ENCODE measurements around the gene CUL1. TPM values are rescaled to one million over a fixed set of nuclear protein-coding genes. Genes with fewer than 3 reads are reported as not detected.

Gene CUL1
- total RNA-seq, 1 experiment from 2014 or later: 72.3 TPM

DNA sequence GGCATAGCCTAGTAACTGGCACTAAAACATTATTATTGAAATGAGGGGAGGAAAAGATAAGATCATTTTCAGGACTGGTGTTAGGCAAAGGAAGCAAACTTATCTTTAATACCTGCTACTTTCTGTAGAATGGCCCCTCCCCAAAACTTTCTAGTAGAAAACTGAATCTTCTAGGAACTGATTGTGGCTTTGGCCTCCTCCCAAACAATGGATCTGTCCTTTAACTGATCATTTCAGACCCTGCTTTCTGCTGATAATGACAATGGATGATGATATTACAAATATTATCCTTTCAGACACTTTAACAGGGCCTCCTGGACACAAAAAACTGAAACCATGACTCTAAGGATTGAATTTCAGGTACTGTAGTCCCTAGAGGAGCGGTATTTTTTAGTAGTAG, 130.3 kb downstream of the CUL1 start:
- H3K79me2 ChIP-seq (ENCODE audit: insufficient read depth, low read length): no peaks in the 10 kb centered on the region
- DNase-seq: no peak
- no peak overlapping the region for H3T11ph ChIP-seq (ENCODE audit: low read length)
- no peak overlapping the region for H2BK120ac ChIP-seq (ENCODE audit: low read depth, low read length, poor library complexity, severe bottlenecking)
- Mint-ChIP-seq H3K4me1 (no peaks in the 10 kb centered on the region), H3K27ac (no peak overlapping the region), H3K27me3 (ENCODE audit: low read depth) (no peaks in the 10 kb centered on the region), H3K9me3 (no peaks in the 10 kb centered on the region), H3K36me3 (ENCODE audit: insufficient read depth in 1 of 3, low read depth in 3 of 3) (peaks cover 5 to 56% (median 45%) of the 10 kb centered on the region in 3 experiments; a peak in 5 of 7 replicates), H3K4me3 (no peak overlapping the region)
- no peaks in the 10 kb centered on the region for H3K27me3 ChIP-seq (ENCODE audit: insufficient read depth, low read length)
- no peaks in the 10 kb centered on the region for H3K23me2 ChIP-seq (ENCODE audit: insufficient read length, low read depth, low read length, poor library complexity, severe bottlenecking)
- H3K79me1 ChIP-seq (ENCODE audit: insufficient read depth, low read depth, low read length, poor library complexity, severe bottlenecking): no peaks in the 10 kb centered on the region
- H3K4me2 ChIP-seq (ENCODE audit: insufficient read depth, insufficient read length, low read length): no peak overlapping the region
- no peak overlapping the region for H4K5ac ChIP-seq (ENCODE audit: insufficient read length, low read depth, low read length)
- H4K20me1 ChIP-seq (ENCODE audit: control insufficient read depth, insufficient read depth, insufficient read length): no peaks in the 10 kb centered on the region
- no peak overlapping the region for H2BK15ac ChIP-seq (ENCODE audit: low read depth, low read length)
- no peak overlapping the region for H3K9ac ChIP-seq (ENCODE audit: extremely low read depth, insufficient read length, low read length)
- no peaks in the 10 kb centered on the region for H3K9me3 ChIP-seq (ENCODE audit: control insufficient read depth, low read depth, low read length)
- TF ChIP-seq, protein P1, sequence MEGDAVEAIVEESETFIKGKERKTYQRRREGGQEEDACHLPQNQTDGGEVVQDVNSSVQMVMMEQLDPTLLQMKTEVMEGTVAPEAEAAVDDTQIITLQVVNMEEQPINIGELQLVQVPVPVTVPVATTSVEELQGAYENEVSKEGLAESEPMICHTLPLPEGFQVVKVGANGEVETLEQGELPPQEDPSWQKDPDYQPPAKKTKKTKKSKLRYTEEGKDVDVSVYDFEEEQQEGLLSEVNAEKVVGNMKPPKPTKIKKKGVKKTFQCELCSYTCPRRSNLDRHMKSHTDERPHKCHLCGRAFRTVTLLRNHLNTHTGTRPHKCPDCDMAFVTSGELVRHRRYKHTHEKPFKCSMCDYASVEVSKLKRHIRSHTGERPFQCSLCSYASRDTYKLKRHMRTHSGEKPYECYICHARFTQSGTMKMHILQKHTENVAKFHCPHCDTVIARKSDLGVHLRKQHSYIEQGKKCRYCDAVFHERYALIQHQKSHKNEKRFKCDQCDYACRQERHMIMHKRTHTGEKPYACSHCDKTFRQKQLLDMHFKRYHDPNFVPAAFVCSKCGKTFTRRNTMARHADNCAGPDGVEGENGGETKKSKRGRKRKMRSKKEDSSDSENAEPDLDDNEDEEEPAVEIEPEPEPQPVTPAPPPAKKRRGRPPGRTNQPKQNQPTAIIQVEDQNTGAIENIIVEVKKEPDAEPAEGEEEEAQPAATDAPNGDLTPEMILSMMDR (conservative IDR thresholded peaks at IDR 0.05): no peak
- no peak overlapping the region for H2AK5ac ChIP-seq (ENCODE audit: insufficient read length, low read length)
- H3K18ac ChIP-seq (ENCODE audit: insufficient read length, low read depth, low read length): no peak overlapping the region
- no peak overlapping the region for H2BK20ac ChIP-seq (ENCODE audit: low read depth, low read length, poor library complexity, severe bottlenecking)
- H4K8ac ChIP-seq (replicated peaks; ENCODE audit: insufficient read length, low read depth, low read length): no peak overlapping the region
- H3K4me1 ChIP-seq (ENCODE audit: insufficient read depth, low read length): no peaks in the 10 kb centered on the region
- no peak overlapping the region for H4K91ac ChIP-seq (ENCODE audit: insufficient read length, low read depth, low read length)
- H3K4ac ChIP-seq (ENCODE audit: low read depth, low read length): no peak overlapping the region
- H3K14ac ChIP-seq (ENCODE audit: insufficient read depth, low read length): no peak overlapping the region
- WGBS (ENCODE audit: extremely low coverage, insufficient read length, low lambda C conversion rate): no CpG with 5 or more reads among the region's 1 CpG
- no peak overlapping the region for H3K56ac ChIP-seq (ENCODE audit: insufficient read length, low read depth, low read length)
- no peak overlapping the region for H2AFZ ChIP-seq (ENCODE audit: low read length)
- no peak overlapping the region for H2BK5ac ChIP-seq (ENCODE audit: insufficient read length, low read length)
- no peak overlapping the region for H3K27ac ChIP-seq (ENCODE audit: insufficient read length, low read depth, low read length)
- no peak overlapping the region for H2BK12ac ChIP-seq (ENCODE audit: insufficient read length, low read depth, low read length)
- no peak overlapping the region for H3K23ac ChIP-seq (ENCODE audit: insufficient read length, low read depth, low read length)
